GM21367 (cell line): ENCODE results near the gene FBXW10B.
"Not testable (repeated sequence)": the region's sequence is repeated elsewhere in the genome, so short reads cannot be mapped to it uniquely, and the experiment has no call there.

Experiments
- ATAC-seq: cut with Tn5 transposase; IDR thresholded peaks from one replicate; pipeline ENCODE4 v1.9.1; 2021; ENCODE audit not compliant: unreplicated experiment

FBXW10B gene

GRCh38 chr17:15619331-15620058, at the start of gene FBXW10B:
Gene FBXW10B, minus strand, starts transcription at chr17:15619704. Its CDS starts 192 bp downstream, at chr17:15619512.
- not testable (repeated sequence) for ATAC-seq

- no peak for ATAC-seq
Observed at GRCh38 chr17:15663691-15664090, 44.2 kb upstream of the FBXW10B start.

DNA sequence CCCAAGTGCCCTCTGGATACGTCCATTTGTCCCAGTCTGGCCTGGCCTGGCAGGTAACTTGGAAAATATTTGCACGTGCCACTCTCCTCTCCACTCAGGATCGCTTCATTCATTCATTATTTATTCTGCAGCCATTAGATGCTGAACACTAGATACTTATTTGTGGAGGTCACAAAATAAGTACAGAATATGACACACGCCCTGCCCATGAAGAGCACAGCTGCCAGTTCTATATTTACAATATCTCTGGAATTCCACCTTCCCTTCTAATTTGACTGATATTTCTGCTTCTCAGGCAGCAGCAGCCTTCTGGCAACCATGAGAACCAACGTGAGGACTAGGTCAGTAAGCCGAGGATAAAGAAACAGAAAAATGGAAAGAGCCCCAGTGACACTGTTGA, 43.7 kb upstream of the FBXW10B start:
- no peak for ATAC-seq

GRCh38 chr17:15662681-15663080, 43.2 kb upstream of the FBXW10B start:
- ATAC-seq, result no peak

- no peak for ATAC-seq
Observed at GRCh38 chr17:15660077-15660476, 40.6 kb upstream of the FBXW10B start.

- no peak for ATAC-seq
Observed at GRCh38 chr17:15659663-15660062, 40.2 kb upstream of the FBXW10B start.

DNA sequence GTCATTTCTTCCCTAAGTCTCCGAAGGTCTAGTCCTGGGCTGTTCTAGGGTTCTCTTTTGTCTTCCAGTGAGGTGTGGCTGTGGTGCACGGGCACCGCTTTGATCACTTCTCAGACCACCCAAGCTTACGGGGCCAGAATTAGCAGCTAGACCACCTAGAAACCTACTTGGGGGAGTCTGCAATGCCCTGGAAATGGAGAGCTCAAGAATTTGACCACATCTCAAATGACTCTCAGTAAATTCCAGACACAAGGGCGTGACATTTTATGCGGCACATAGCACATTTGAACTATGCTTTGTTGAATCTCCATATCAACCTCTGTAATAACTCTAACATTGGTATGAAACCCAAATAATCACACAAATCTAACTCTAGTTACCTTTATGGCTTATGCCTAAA, 39.7 kb upstream of the FBXW10B start:
- no peak for ATAC-seq

DNA sequence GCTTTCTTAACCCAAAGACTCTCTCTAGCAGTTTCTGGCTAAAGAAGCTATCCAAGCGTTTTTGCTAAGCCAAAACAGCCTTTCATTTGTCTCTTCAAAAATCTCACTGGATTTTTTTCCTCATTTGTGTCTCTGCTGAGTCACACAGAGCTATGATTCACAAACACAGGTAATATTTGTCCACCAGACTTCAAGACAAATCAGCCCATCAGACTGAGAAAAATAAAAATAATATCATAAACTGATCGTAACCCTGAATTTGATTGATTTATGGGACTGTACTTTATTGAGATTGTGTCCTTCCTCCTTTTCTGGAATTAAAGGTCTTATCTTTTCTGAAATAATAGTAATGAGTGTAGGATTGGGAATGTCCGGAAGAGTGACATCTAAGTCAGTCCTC, 38.8 kb upstream of the FBXW10B start:
- ATAC-seq, result no peak

GRCh38 chr17:15657868-15658267, 38.4 kb upstream of the FBXW10B start:
- ATAC-seq, result no peak

DNA sequence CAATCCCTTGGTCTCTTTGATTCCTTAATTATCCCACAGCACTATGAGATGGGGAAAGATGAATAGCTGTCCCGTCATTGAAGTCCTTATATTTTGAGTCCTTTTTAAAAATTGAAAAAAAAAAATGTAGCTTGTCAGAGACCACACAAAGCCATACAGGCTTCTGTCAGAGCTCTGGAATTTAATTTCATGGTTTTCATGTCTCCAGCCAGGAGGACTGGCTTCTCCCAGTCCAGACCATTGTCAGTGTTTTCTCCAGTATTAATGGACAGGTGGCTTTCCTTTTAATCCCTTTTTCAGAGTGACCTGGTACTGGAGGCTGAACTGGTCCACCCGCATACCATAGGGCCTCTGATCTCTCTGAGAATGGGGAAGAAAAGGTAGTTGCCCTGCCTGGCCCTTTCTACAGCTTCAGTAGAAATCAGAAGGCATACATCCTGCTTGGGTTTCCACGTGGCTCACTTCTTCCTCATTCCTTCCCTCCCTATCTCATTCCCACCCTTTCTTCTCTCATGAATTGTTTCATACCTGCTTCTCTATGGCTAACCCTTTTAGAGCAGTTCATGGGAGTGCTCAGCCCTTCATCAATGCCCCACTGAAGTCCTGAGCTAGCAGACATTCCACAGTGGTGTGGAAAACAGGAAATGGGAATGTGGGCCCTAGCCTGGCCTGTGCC, 35.5 kb upstream of the FBXW10B start:
- no peak for ATAC-seq

DNA sequence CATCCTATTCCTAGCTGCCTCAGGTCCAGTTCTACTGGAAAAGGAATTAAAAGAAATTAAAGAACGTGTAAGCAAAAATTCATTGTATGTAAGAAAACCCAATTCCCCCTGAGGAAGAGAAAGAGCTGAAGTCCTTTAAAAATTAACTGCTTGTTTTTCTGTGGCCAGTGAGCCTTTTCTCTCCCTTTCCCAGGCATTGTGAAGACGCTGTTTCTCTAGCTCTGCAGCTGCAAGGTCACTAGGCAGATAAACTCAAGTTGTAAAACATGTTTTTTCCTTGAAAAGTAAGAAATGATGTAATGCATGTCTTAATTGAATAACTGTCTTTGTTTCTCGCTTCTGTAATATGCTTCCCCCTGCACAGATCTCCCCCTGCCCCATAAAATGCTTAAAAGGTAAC, 34.9 kb upstream of the FBXW10B start:
- not testable (repeated sequence) for ATAC-seq

DNA sequence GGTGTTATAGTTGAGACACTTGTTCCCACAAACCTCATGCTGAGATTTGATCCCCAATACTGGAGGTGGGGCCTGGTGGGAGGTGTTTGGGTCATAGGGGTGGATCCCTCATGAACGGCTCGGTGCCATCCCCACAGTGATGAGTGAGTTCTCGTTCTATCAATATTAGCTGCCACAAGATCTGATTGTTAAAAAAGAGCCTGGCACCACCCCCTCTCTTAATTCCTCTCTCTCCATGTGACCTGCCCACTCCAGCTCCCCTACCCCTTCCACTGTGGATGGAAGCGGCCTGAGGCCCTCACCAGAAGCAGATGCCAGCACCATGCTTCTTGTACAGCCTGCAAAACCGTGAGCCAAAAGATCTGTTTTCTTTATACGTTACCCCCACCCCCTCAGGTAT, 33.5 kb upstream of the FBXW10B start:
- ATAC-seq, result no peak

GRCh38 chr17:15651583-15652110, 32.1 kb upstream of the FBXW10B start:
- ATAC-seq, result peak; percentile 94

DNA sequence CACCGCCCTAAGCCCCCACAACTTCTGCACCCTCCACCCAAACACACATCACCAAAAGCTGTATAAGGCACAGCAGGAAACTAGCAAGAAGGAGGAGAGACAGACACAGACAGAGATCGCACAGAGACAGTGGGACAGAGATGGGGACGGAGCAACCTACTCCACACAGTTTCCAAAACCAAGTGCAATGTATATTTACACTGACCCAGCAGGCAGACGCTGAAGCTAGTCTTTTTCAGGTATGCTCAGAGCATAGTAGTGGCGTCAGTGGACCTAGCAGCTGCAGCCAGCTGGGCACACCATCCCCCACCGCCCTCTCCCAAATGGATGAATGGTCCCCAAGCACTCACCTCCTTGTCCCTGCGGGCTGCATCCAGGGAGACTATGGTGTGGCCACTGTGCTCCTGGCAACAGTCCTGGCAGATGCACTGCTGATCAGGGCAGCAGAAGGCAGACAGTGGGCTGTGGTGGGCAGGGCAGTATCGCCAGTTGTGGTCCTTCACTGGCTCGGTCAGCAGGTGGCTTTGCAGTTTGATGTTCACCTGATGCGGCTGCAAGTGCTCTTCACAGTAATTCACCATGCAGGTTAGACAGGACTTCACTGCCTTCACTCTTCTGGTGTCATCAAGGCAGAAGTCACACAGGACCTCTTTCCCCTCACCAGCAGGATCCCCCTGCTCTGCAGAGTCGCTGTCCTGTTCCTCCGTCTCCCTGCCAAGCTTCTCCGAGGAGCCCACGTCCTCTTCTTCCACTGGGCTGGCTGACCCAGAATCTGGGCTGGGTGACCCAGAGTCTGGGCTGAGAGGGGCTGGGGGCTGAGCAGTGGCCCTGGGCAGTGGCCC, 31.5 kb upstream of the FBXW10B start:
- ATAC-seq, result no peak

DNA sequence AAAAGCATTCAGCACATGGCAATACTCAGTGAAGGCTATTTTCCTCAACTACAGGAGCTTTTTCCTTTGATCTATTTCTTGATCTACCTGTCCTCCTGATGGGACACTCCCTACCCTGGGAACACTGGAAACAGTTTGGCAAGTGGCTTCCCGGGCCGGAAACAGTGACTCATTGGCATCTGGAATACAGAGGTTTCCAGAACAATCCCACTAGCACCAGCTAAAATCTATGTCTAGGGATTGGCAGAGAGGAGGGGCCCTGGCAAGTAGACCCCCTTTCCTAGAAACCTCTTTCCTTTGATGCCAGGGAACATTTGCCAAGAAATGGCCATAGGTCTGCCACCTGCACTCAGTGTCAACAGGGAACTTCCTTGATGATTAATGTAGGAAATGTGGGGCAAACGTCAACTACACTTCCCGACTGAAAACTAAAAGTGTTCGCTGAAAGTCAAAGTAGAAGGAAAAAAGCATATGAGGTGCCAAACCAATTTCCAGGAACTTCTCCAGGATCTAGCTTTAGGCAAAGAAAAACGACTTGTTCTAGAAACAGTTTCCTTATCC, 30.4 kb upstream of the FBXW10B start:
- no peak for ATAC-seq

- no peak for ATAC-seq
Observed at GRCh38 chr17:15648386-15648785, 28.9 kb upstream of the FBXW10B start.

DNA sequence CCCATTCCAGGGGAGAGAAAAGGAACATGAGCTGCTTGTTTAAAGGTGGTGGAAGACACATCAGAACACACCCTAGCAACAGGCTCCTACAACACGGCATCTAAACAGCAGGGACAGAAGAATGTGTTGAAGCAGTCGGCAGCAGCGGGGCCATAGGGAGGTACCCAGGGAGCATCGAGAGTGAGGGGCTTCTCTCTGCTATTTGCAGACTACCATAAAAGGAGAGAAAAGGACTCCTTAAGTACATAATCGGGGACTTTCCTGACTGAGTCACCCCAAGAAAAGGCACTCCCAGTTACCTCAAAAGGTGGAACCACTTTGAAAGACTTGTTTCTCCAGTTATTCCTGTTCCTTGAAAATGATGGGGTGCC, 26.4 kb upstream of the FBXW10B start:
- ATAC-seq, result not testable (repeated sequence)

- ATAC-seq, result not testable (repeated sequence)
Observed at GRCh38 chr17:15645099-15645941, 25.8 kb upstream of the FBXW10B start.

GRCh38 chr17:15642505-15643251, 23.2 kb upstream of the FBXW10B start:
- ATAC-seq, result not testable (repeated sequence)

GRCh38 chr17:15642014-15642413, 22.5 kb upstream of the FBXW10B start:
- not testable (repeated sequence) for ATAC-seq
